ENCODE measurements around the gene KCNJ1.

Gene KCNJ1

GRCh38 chr11:128813729-128814128, 53.4 kb downstream of the KCNJ1 start:
- no peaks in the 10 kb centered on the region for H3K36me3 ChIP-seq (ENCODE audit: control insufficient read depth, insufficient read depth, low read length)
- no CpG with 5 or more reads among the region's 4 CpGs for WGBS (ENCODE audit: extremely low coverage, insufficient coverage, low lambda C conversion rate)
- H2BK5ac ChIP-seq (ENCODE audit: low read length), result no peak overlapping the region
- H3K27ac ChIP-seq (ENCODE audit: low read depth, low read length), result no peak overlapping the region
- no peak overlapping the region for H3K18ac ChIP-seq (ENCODE audit: low read length)
- H4K8ac ChIP-seq (ENCODE audit: low read depth, low read length), result no peak overlapping the region
- no peak overlapping the region for H3K56ac ChIP-seq (ENCODE audit: low read length)
- H3K9ac ChIP-seq (ENCODE audit: low read length), result no peak overlapping the region
- H3K23ac ChIP-seq (ENCODE audit: low read length), result no peak overlapping the region
- no peak overlapping the region for H3K4me3 ChIP-seq (ENCODE audit: low read length)
- H2AK5ac ChIP-seq (ENCODE audit: low read length), result no peak overlapping the region
- DNase-seq, result no peak
- H3K4me1 ChIP-seq (ENCODE audit: control insufficient read depth, low read depth, low read length), result peaks cover 3% of the 10 kb centered on the region
- no peak overlapping the region for H3K4me2 ChIP-seq (ENCODE audit: low read length)
- no peak overlapping the region for H3K4ac ChIP-seq (ENCODE audit: low read depth, low read length)
- H4K5ac ChIP-seq (ENCODE audit: low read length), result no peak overlapping the region
- H2BK15ac ChIP-seq (replicated peaks; ENCODE audit: low read depth), result no peak overlapping the region
- no peak overlapping the region for H2BK120ac ChIP-seq (ENCODE audit: low read depth, low read length)
- no peaks in the 10 kb centered on the region for H3K79me1 ChIP-seq (ENCODE audit: low read length)
- no peaks in the 10 kb centered on the region for H3K27me3 ChIP-seq (ENCODE audit: insufficient read depth, low read length, poor library complexity)
- H3K79me2 ChIP-seq (ENCODE audit: control insufficient read depth, insufficient read depth, low read length), result no peaks in the 10 kb centered on the region

GRCh38 chr11:128810784-128811514, 56.1 kb downstream of the KCNJ1 start:
- Histone ChIP-seq H4K8ac (ENCODE audit: low read depth, low read length) (no peak overlapping the region), H3K4me1 (ENCODE audit: control insufficient read depth, low read depth, low read length) (peaks cover 3% of the 10 kb centered on the region), H3K9ac (ENCODE audit: low read length) (no peak overlapping the region), H3K4me2 (ENCODE audit: low read length) (no peak overlapping the region), H3K4me3 (ENCODE audit: low read length) (no peak overlapping the region), H3K4ac (ENCODE audit: low read depth, low read length) (no peak overlapping the region), H3K27me3 (ENCODE audit: insufficient read depth, low read length, poor library complexity) (no peaks in the 10 kb centered on the region), H2BK120ac (ENCODE audit: low read depth, low read length) (no peak overlapping the region), H3K27ac (ENCODE audit: low read depth, low read length) (no peak overlapping the region), H3K36me3 (ENCODE audit: control insufficient read depth, insufficient read depth, low read length) (no peaks in the 10 kb centered on the region), H2BK15ac (replicated peaks; ENCODE audit: low read depth) (no peak overlapping the region), H3K18ac (ENCODE audit: low read length) (no peak overlapping the region), H3K79me1 (ENCODE audit: low read length) (no peaks in the 10 kb centered on the region), H3K79me2 (ENCODE audit: control insufficient read depth, insufficient read depth, low read length) (no peaks in the 10 kb centered on the region), H3K56ac (ENCODE audit: low read length) (no peak overlapping the region), H4K5ac (ENCODE audit: low read length) (no peak overlapping the region), H2BK5ac (ENCODE audit: low read length) (no peak overlapping the region), H3K23ac (ENCODE audit: low read length) (no peak overlapping the region), H2AK5ac (ENCODE audit: low read length) (no peak overlapping the region)
- WGBS (ENCODE audit: extremely low coverage, insufficient coverage, low lambda C conversion rate), result no CpG with 5 or more reads among the region's 8 CpGs
- no peak for DNase-seq

- no peak overlapping the region for H4K8ac ChIP-seq (ENCODE audit: low read depth, low read length)
- no peaks in the 10 kb centered on the region for H3K79me1 ChIP-seq (ENCODE audit: low read length)
- no peaks in the 10 kb centered on the region for H3K4me1 ChIP-seq (ENCODE audit: control insufficient read depth, low read depth, low read length)
- H3K23ac ChIP-seq (ENCODE audit: low read length), result no peak overlapping the region
- no peak overlapping the region for H2AK5ac ChIP-seq (ENCODE audit: low read length)
- H3K56ac ChIP-seq (ENCODE audit: low read length), result no peak overlapping the region
- DNase-seq, result no peak
- no CpG with 5 or more reads among the region's 6 CpGs for WGBS (ENCODE audit: extremely low coverage, insufficient coverage, low lambda C conversion rate)
- H3K36me3 ChIP-seq (ENCODE audit: control insufficient read depth, insufficient read depth, low read length), result no peaks in the 10 kb centered on the region
- no peak overlapping the region for H2BK120ac ChIP-seq (ENCODE audit: low read depth, low read length)
- H2BK15ac ChIP-seq (replicated peaks; ENCODE audit: low read depth), result no peak overlapping the region
- H3K79me2 ChIP-seq (ENCODE audit: control insufficient read depth, insufficient read depth, low read length), result no peaks in the 10 kb centered on the region
- no peak overlapping the region for H3K27ac ChIP-seq (ENCODE audit: low read depth, low read length)
- no peak overlapping the region for H3K9ac ChIP-seq (ENCODE audit: low read length)
- H3K4me2 ChIP-seq (ENCODE audit: low read length), result no peak overlapping the region
- H2BK5ac ChIP-seq (ENCODE audit: low read length), result no peak overlapping the region
- no peak overlapping the region for H3K18ac ChIP-seq (ENCODE audit: low read length)
- no peak overlapping the region for H4K5ac ChIP-seq (ENCODE audit: low read length)
- no peak overlapping the region for H3K4ac ChIP-seq (ENCODE audit: low read depth, low read length)
- H3K27me3 ChIP-seq (ENCODE audit: insufficient read depth, low read length, poor library complexity), result no peaks in the 10 kb centered on the region
- H3K4me3 ChIP-seq (ENCODE audit: low read length), result no peak overlapping the region
Observed at GRCh38 chr11:128809128-128809527, 58.0 kb downstream of the KCNJ1 start.

- Histone ChIP-seq H2BK15ac (replicated peaks; ENCODE audit: low read depth) (no peak overlapping the region), H3K4me3 (ENCODE audit: low read length) (no peak overlapping the region), H3K79me2 (ENCODE audit: control insufficient read depth, insufficient read depth, low read length) (no peaks in the 10 kb centered on the region), H2BK120ac (ENCODE audit: low read depth, low read length) (no peak overlapping the region), H3K4me2 (ENCODE audit: low read length) (no peak overlapping the region), H3K79me1 (ENCODE audit: low read length) (no peaks in the 10 kb centered on the region), H3K23ac (ENCODE audit: low read length) (no peak overlapping the region), H3K4me1 (ENCODE audit: control insufficient read depth, low read depth, low read length) (no peaks in the 10 kb centered on the region), H3K18ac (ENCODE audit: low read length) (no peak overlapping the region), H3K9ac (ENCODE audit: low read length) (no peak overlapping the region), H3K27me3 (ENCODE audit: insufficient read depth, low read length, poor library complexity) (no peaks in the 10 kb centered on the region), H3K56ac (ENCODE audit: low read length) (no peak overlapping the region), H3K36me3 (ENCODE audit: control insufficient read depth, insufficient read depth, low read length) (no peaks in the 10 kb centered on the region), H3K27ac (ENCODE audit: low read depth, low read length) (no peak overlapping the region), H4K8ac (ENCODE audit: low read depth, low read length) (no peak overlapping the region), H2AK5ac (ENCODE audit: low read length) (no peak overlapping the region), H2BK5ac (ENCODE audit: low read length) (no peak overlapping the region), H3K4ac (ENCODE audit: low read depth, low read length) (no peak overlapping the region), H4K5ac (ENCODE audit: low read length) (no peak overlapping the region)
- no peak for DNase-seq
Observed at GRCh38 chr11:128807909-128808308, 59.2 kb downstream of the KCNJ1 start.

DNA sequence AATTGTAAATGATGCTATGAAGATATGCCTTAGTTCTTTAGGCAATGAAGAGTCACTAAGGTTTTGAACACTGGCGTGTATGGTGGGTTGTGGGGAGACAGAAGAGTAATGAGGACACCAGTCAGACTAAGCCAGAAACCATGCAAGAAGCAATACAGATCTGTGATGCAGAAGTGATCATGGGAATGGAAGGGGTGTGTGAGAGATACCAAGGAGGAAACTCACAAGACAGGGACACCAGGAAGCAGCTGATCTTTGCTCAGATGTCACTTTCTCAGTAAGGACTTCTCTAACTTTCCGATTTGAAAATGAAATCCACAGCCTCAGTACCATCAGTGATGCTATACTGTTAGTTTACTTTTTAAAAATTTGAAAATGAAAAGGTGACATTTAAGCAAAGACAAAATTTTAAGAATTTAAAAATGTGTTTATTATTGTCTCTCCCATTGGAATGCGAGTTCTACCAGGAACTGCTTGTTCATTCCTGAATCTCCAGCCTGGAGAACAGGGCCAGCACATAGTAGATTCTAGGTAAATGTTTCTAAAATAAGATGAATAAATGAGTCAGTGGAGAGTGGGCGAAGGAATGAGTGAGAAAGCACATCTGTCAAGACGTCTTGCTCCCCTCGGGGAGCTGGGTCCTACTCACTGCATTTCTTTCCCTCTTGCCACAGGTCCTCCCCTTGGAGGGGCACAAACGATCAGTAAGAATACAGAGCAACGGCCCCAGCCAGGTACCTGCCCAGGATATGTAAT, 60.4 kb downstream of the KCNJ1 start:
- Histone ChIP-seq H3K4me2 (ENCODE audit: low read length) (no peak overlapping the region), H3K27me3 (ENCODE audit: insufficient read depth, low read length, poor library complexity) (no peaks in the 10 kb centered on the region), H3K36me3 (ENCODE audit: control insufficient read depth, insufficient read depth, low read length) (no peaks in the 10 kb centered on the region), H3K4ac (ENCODE audit: low read depth, low read length) (no peak overlapping the region), H2BK5ac (ENCODE audit: low read length) (no peak overlapping the region), H3K18ac (ENCODE audit: low read length) (no peak overlapping the region), H2BK120ac (ENCODE audit: low read depth, low read length) (no peak overlapping the region), H2BK15ac (replicated peaks; ENCODE audit: low read depth) (no peak overlapping the region), H2AK5ac (ENCODE audit: low read length) (no peak overlapping the region), H3K56ac (ENCODE audit: low read length) (no peak overlapping the region), H3K4me3 (ENCODE audit: low read length) (no peak overlapping the region), H3K4me1 (ENCODE audit: control insufficient read depth, low read depth, low read length) (no peaks in the 10 kb centered on the region), H3K27ac (ENCODE audit: low read depth, low read length) (no peak overlapping the region), H4K5ac (ENCODE audit: low read length) (no peak overlapping the region), H3K79me2 (ENCODE audit: control insufficient read depth, insufficient read depth, low read length) (no peaks in the 10 kb centered on the region), H3K9ac (ENCODE audit: low read length) (no peak overlapping the region), H3K23ac (ENCODE audit: low read length) (no peak overlapping the region), H3K79me1 (ENCODE audit: low read length) (no peaks in the 10 kb centered on the region), H4K8ac (ENCODE audit: low read depth, low read length) (no peak overlapping the region)
- WGBS (ENCODE audit: extremely low coverage, insufficient coverage, low lambda C conversion rate), result no CpG with 5 or more reads among the region's 8 CpGs
- DNase-seq, result no peak

All from mesendoderm (in vitro differentiated cells).